ENCODE measurements around the gene HS6ST1. TPM values are rescaled to one million over a fixed set of nuclear protein-coding genes. Genes with fewer than 3 reads are reported as not detected.

HS6ST1 gene
- polyA plus RNA-seq, 1 experiment = 12.9 TPM

GRCh38 chr2:128280901-128281321 lies 37.8 kb downstream of the HS6ST1 start:
- no peak for TF ChIP-seq CTCF (IDR thresholded peaks at IDR 0.05; ENCODE audit: insufficient read depth, low read depth, low read length)
- Histone ChIP-seq H3K27me3 (ENCODE audit: control insufficient read depth, insufficient read depth, low read length) (no peaks in the 10 kb centered on the region), H3K4me3 (ENCODE audit: low read depth, low read length) (no peak overlapping the region), H3K36me3 (ENCODE audit: control insufficient read depth, insufficient read depth, low read length) (peaks cover 7% of the 10 kb centered on the region)
- ChIA-PET CTCF (no interaction called here), POLR2A (no interaction called here)
- DNase-seq (ENCODE audit: low read depth) = no peak

- Histone ChIP-seq H3K36me3 (ENCODE audit: control insufficient read depth, insufficient read depth, low read length) (peaks cover 5% of the 10 kb centered on the region), H3K27me3 (ENCODE audit: control insufficient read depth, insufficient read depth, low read length) (no peaks in the 10 kb centered on the region), H3K4me3 (ENCODE audit: low read depth, low read length) (no peak overlapping the region)
- ChIA-PET CTCF (no interaction called here), POLR2A (no interaction called here)
- no peak for DNase-seq (ENCODE audit: low read depth)
- no peak for TF ChIP-seq CTCF (IDR thresholded peaks at IDR 0.05; ENCODE audit: insufficient read depth, low read depth, low read length)
Measured at GRCh38 chr2:128280158-128280871, 38.4 kb downstream of the HS6ST1 start.

- TF ChIP-seq CTCF (IDR thresholded peaks at IDR 0.05; ENCODE audit: insufficient read depth, low read depth, low read length) = no peak
- H3K36me3 ChIP-seq (ENCODE audit: control insufficient read depth, insufficient read depth, low read length) = peaks cover 4% of the 10 kb centered on the region
- no peaks in the 10 kb centered on the region for H3K27me3 ChIP-seq (ENCODE audit: control insufficient read depth, insufficient read depth, low read length)
- POLR2A ChIA-PET = no interaction called here
- CTCF ChIA-PET = no interaction called here
- no peak for DNase-seq (ENCODE audit: low read depth)
- no peak overlapping the region for H3K4me3 ChIP-seq (ENCODE audit: low read depth, low read length)
Measured at GRCh38 chr2:128279786-128280157, 38.9 kb downstream of the HS6ST1 start.

GRCh38 chr2:128279009-128279408 lies 39.7 kb downstream of the HS6ST1 start:
- TF ChIP-seq CTCF (IDR thresholded peaks at IDR 0.05; ENCODE audit: insufficient read depth, low read depth, low read length) = no peak
- POLR2A ChIA-PET = no interaction called here
- Histone ChIP-seq H3K4me3 (ENCODE audit: low read depth, low read length) (no peak overlapping the region), H3K36me3 (ENCODE audit: control insufficient read depth, insufficient read depth, low read length) (peaks cover 4% of the 10 kb centered on the region), H3K27me3 (ENCODE audit: control insufficient read depth, insufficient read depth, low read length) (no peaks in the 10 kb centered on the region)
- CTCF ChIA-PET = no interaction called here
- no peak for DNase-seq (ENCODE audit: low read depth)

- H3K4me3 ChIP-seq (ENCODE audit: low read depth, low read length) = no peak overlapping the region
- no peak for TF ChIP-seq CTCF (IDR thresholded peaks at IDR 0.05; ENCODE audit: insufficient read depth, low read depth, low read length)
- CTCF ChIA-PET = interaction anchor here (0.6 kb wide), 1 partner anchor 10 kb away, joined by 3 read pairs; no protein-coding TSS in a partner anchor
- POLR2A ChIA-PET = no interaction called here
- peaks cover 4% of the 10 kb centered on the region for H3K36me3 ChIP-seq (ENCODE audit: control insufficient read depth, insufficient read depth, low read length)
- H3K27me3 ChIP-seq (ENCODE audit: control insufficient read depth, insufficient read depth, low read length) = no peaks in the 10 kb centered on the region
- DNase-seq (ENCODE audit: low read depth) = no peak
Measured at GRCh38 chr2:128277961-128278681, 40.5 kb downstream of the HS6ST1 start.

All from BJ (cell line).